NB4 (cell line): ENCODE data around the gene RFXANK.

Experiments used
- CTCF ChIP-seq: IDR thresholded peaks from one replicate; pipeline ENCODE4 v1.5.1; 2012; ENCODE audit warnings: low read depth, low read length
- MAX ChIP-seq: IDR thresholded peaks from 2 replicates; pipeline ENCODE4 v1.6.1; 2011; ENCODE audit warnings: low read depth, low read length
- MYC ChIP-seq: IDR thresholded peaks from 2 replicates; pipeline ENCODE4 v1.6.1; 2011; ENCODE audit warnings: low read depth, low read length
- POLR2A ChIP-seq: IDR thresholded peaks from 2 replicates; pipeline ENCODE4 v1.6.1; 2011; ENCODE audit warnings: mild to moderate bottlenecking; ENCODE audit not compliant: insufficient read length; ENCODE audit errors: extremely low read depth

- TF ChIP-seq CTCF (no peak), MAX (no peak), POLR2A (no peak), MYC (no peak)
These were observed 48.4 kb downstream of the RFXANK start for GRCh38 chr19:19240476-19240875.
